Esophagus squamous epithelium (tissue), 5 donors: ENCODE measurements around the gene ZMYND8. TPM values are rescaled to one million over a fixed set of nuclear protein-coding genes. Genes with fewer than 3 reads are reported as not detected.
"Not testable (repeated sequence)": the region's sequence is repeated elsewhere in the genome, so short reads cannot be mapped to it uniquely, and the experiment has no call there.

ENCODE experiments used
- DNase-seq: peaks from one replicate; lab custom pipeline; 2025; lab: John Stamatoyannopoulos, UW
- H3K27ac ChIP-seq, 4 donors: fragments of 200-600 bp; sonication (generic); one replicate each; pipeline ENCODE4 v1.5.1; 2016 to 2019; ENCODE audit warnings: mild to moderate bottlenecking in 1 of 4
- H3K27me3 ChIP-seq, 4 donors: fragments of 200-600 bp; sonication (generic); 1 replicate in 3 of 4; 2 replicates in 1 of 4; pipeline versions ENCODE4 v1.5.1 to v1.6.0; 2017 to 2021; ENCODE audit warnings: antibody characterized with exemption in 1 of 4
- H3K36me3 ChIP-seq, 3 donors: fragments of 200-600 bp; sonication (generic); one replicate each; pipeline ENCODE4 v1.5.1; 2016 to 2019
- H3K4me1 ChIP-seq, 3 donors: fragments of 200-600 bp; sonication (generic); one replicate each; pipeline ENCODE4 v1.5.1; 2017 to 2019
- H3K4me3 ChIP-seq, 4 donors: fragments of 200-600 bp; sonication (generic); 1 replicate in 3 of 4; 2 replicates in 1 of 4; pipeline ENCODE4 v1.5.1; 2016 to 2019; ENCODE audit warnings: mild to moderate bottlenecking in 2 of 4, moderate library complexity in 1 of 4
- H3K9me3 ChIP-seq, 3 donors: fragments of 200-600 bp; sonication (generic); one replicate each; pipeline ENCODE4 v1.5.1; 2016 to 2019
- CTCF ChIP-seq, 6 experiments: fragments of 450-650 bp in 4 of 6; fragments of 200-600 bp in 2 of 6; sonication (generic) in 2 of 6; IDR thresholded peaks; one replicate each; pipeline ENCODE4 v1.5.1; 2016 to 2019; ENCODE audit warnings: antibody characterized with exemption in 6 of 6, mild to moderate bottlenecking in 4 of 6, moderate library complexity in 4 of 6
- POLR2A ChIP-seq, 4 donors: fragments of 450-650 bp; IDR thresholded peaks; one replicate each; pipeline ENCODE4 v1.6.1; 2017; ENCODE audit warnings: antibody characterized with exemption in 4 of 4, mild to moderate bottlenecking in 4 of 4, moderate library complexity in 3 of 4
- WGBS, 2 donors: methylation state at CpG; one replicate each; pipeline ENCODE4 v1.1.5; 2018; 5-methylcytosine and 5-hydroxymethylcytosine counted together
- intact Hi-C: fragments of 100-400 bp; cut with DNase I; formaldehyde crosslinking; loops from one replicate; pipeline ENCODE4 v1.15.0; 2022
- total RNA-seq, 4 donors: library from RNA; depleted of rRNA; stranded (reverse); fragments of >200 nt; gene quantifications; one replicate each; pipeline ENCODE4 v1.1.0, GENCODE V29; 2016
- donor health status: DM: yes; HTN: yes; CAD: no.

Gene ZMYND8
- total RNA-seq, 4 donors from 2014 or later, result 21.5 to 26.3 (median 24.3) TPM

- WGBS, 2 donors, result 64 to 69% methylated on average over 3 of the region's 3 CpGs
- no peak overlapping the region for H3K4me3 ChIP-seq
- TF ChIP-seq POLR2A (IDR thresholded peaks at IDR 0.05) (no peak), CTCF (IDR thresholded peaks at IDR 0.05) (no peak)
- intact Hi-C loops, result no loop called here
- peaks cover 15 to 99% (median 26%) of the 10 kb centered on the region in 3 donors for H3K36me3 ChIP-seq
- H3K27ac ChIP-seq, result no peak overlapping the region
- no peak for DNase-seq
- H3K27me3 ChIP-seq, result no peaks in the 10 kb centered on the region
- peaks cover 0 to 6% (median 0%) of the 10 kb centered on the region in 3 donors for H3K4me1 ChIP-seq
- H3K9me3 ChIP-seq, result no peaks in the 10 kb centered on the region
Observed at GRCh38 chr20:47244451-47244850, 112.0 kb downstream of the ZMYND8 start.

GRCh38 chr20:47243532-47244305 is 112.8 kb downstream of the ZMYND8 start:
- intact Hi-C loops, result no loop called here

GRCh38 chr20:47243003-47243402 is 113.5 kb downstream of the ZMYND8 start:
- intact Hi-C loops, result no loop called here
- TF ChIP-seq POLR2A (IDR thresholded peaks at IDR 0.05), result no peak
- TF ChIP-seq CTCF (IDR thresholded peaks at IDR 0.05), result no peak
- H3K27ac ChIP-seq, result no peak overlapping the region
- no peaks in the 10 kb centered on the region for H3K27me3 ChIP-seq
- peaks cover 0 to 6% (median 0%) of the 10 kb centered on the region in 3 donors for H3K4me1 ChIP-seq
- no peak overlapping the region for H3K4me3 ChIP-seq
- H3K9me3 ChIP-seq, result no peaks in the 10 kb centered on the region
- peaks cover 16 to 99% (median 25%) of the 10 kb centered on the region in 3 donors for H3K36me3 ChIP-seq
- 88 to 89% methylated on average over 4 of the region's 4 CpGs for WGBS, 2 donors
- DNase-seq, result no peak

More at GRCh38 chr20:47243532-47244305, 112.8 kb downstream of the ZMYND8 start:
- H3K4me3 ChIP-seq, result no peak overlapping the region
- H3K36me3 ChIP-seq, result peaks cover 20 to 99% (median 23%) of the 10 kb centered on the region in 3 donors
- no peaks in the 10 kb centered on the region for H3K27me3 ChIP-seq
- 83 to 85% methylated on average over 3 of the region's 3 CpGs for WGBS, 2 donors
- TF ChIP-seq CTCF (IDR thresholded peaks at IDR 0.05) (no peak), POLR2A (IDR thresholded peaks at IDR 0.05) (no peak)
- no peak for DNase-seq
- no peaks in the 10 kb centered on the region for H3K9me3 ChIP-seq
- peaks cover 0 to 6% (median 0%) of the 10 kb centered on the region in 3 donors for H3K4me1 ChIP-seq
- H3K27ac ChIP-seq, result no peak overlapping the region

GRCh38 chr20:47241345-47241781 is 115.1 kb downstream of the ZMYND8 start:
- H3K27me3 ChIP-seq, result no peaks in the 10 kb centered on the region
- 72 to 75% methylated on average over 8 of the region's 8 CpGs for WGBS, 2 donors
- H3K4me3 ChIP-seq, result no peak overlapping the region
- H3K9me3 ChIP-seq, result no peaks in the 10 kb centered on the region
- TF ChIP-seq CTCF (IDR thresholded peaks at IDR 0.05) (no peak), POLR2A (IDR thresholded peaks at IDR 0.05) (no peak)
- intact Hi-C loops, result no loop called here
- H3K36me3 ChIP-seq, result peaks cover 19 to 99% (median 30%) of the 10 kb centered on the region in 3 donors
- DNase-seq, result no peak
- no peak overlapping the region for H3K27ac ChIP-seq
- peaks cover 0 to 6% (median 0%) of the 10 kb centered on the region in 3 donors for H3K4me1 ChIP-seq

GRCh38 chr20:47240096-47240495 is 116.4 kb downstream of the ZMYND8 start:
- WGBS, 2 donors, result 94 to 96% methylated on average over 20 of the region's 20 CpGs
- H3K4me3 ChIP-seq, H3K9me3 ChIP-seq, H3K27ac ChIP-seq, DNase-seq, H3K4me1 ChIP-seq, H3K27me3 ChIP-seq, intact Hi-C loops: not testable (repeated sequence)
- H3K36me3 ChIP-seq, result peaks cover 30 to 99% (median 31%) of the 10 kb centered on the region in 3 donors
